ENCODE measurements around the gene PIK3R3.

The PIK3R3 gene

GRCh38 chr1:46133181-46133658 is 791 bp upstream of the PIK3R3 start:
- Mint-ChIP-seq H3K4me3 (peak overlapping the region; percentile 88 to 92 (median 91)), H3K9me3 (no peaks in the 10 kb centered on the region), H3K27ac (peak overlapping the region; percentile 100), H3K36me3 (ENCODE audit: low read depth) (no peaks in the 10 kb centered on the region), H3K27me3 (ENCODE audit: low read depth) (no peaks in the 10 kb centered on the region), H3K4me1 (peaks cover 62% of the 10 kb centered on the region)
- TF ChIP-seq, protein P1, sequence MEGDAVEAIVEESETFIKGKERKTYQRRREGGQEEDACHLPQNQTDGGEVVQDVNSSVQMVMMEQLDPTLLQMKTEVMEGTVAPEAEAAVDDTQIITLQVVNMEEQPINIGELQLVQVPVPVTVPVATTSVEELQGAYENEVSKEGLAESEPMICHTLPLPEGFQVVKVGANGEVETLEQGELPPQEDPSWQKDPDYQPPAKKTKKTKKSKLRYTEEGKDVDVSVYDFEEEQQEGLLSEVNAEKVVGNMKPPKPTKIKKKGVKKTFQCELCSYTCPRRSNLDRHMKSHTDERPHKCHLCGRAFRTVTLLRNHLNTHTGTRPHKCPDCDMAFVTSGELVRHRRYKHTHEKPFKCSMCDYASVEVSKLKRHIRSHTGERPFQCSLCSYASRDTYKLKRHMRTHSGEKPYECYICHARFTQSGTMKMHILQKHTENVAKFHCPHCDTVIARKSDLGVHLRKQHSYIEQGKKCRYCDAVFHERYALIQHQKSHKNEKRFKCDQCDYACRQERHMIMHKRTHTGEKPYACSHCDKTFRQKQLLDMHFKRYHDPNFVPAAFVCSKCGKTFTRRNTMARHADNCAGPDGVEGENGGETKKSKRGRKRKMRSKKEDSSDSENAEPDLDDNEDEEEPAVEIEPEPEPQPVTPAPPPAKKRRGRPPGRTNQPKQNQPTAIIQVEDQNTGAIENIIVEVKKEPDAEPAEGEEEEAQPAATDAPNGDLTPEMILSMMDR (IDR thresholded peaks at IDR 0.05; ENCODE audit: unreplicated experiment in 3 of 3) = no peak

DNA sequence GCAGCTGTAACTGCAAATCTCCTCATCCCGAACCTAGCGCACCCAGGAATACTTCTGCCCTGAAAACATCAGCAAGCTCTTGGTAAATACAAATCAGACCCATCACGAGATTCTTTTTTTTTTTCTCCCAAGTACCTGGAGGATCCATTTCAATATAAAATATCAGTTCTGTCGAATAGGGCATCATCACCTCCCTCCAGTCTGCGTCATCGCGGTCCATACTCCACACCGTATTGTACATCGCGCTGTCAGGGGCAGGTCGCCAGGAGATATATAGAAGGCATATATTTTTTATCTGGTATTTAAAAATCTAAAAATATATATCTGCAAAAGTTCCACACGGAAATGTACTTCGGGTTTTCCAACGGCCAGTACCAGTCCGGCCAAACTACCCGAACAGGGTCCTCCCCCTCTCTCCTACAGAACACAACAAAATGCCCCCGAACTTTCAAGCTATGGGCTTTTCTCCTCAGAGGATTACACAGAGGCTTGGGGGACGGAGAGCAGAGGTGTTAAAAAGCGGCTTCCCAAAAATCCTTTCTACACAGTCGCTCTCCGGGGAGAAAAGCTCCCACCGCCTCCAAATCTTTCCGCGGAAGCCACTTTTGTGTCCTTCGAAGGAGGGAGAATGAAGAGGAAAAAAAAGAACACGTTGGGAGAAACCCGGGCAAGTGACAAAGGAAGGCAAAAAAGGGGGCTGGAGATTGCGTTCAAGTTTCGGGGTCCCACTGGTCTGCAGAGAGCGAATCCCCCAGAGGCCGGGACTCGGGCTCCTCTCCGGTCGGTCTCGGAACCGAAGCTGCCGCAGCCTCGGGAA is 509 bp downstream of the PIK3R3 start:
- peak overlapping the region; percentile 100 for H3K27ac Mint-ChIP-seq
- no peaks in the 10 kb centered on the region for H3K9me3 Mint-ChIP-seq
- H3K36me3 Mint-ChIP-seq (ENCODE audit: low read depth) = peaks cover 6% of the 10 kb centered on the region
- no peaks in the 10 kb centered on the region for H3K27me3 Mint-ChIP-seq (ENCODE audit: low read depth)
- H3K4me1 Mint-ChIP-seq = peaks cover 59% of the 10 kb centered on the region
- peak overlapping the region; percentile 88 to 92 (median 91) for H3K4me3 Mint-ChIP-seq
- TF ChIP-seq, protein P1 (IDR thresholded peaks at IDR 0.05; ENCODE audit: unreplicated experiment in 3 of 3) = no peak

GRCh38 chr1:46131093-46131492 is 1.3 kb downstream of the PIK3R3 start:
- no peaks in the 10 kb centered on the region for H3K9me3 Mint-ChIP-seq
- H3K27me3 Mint-ChIP-seq (ENCODE audit: low read depth) = no peaks in the 10 kb centered on the region
- TF ChIP-seq, protein P1 (IDR thresholded peaks at IDR 0.05; ENCODE audit: unreplicated experiment in 3 of 3) = no peak
- H3K27ac Mint-ChIP-seq = peak overlapping the region; percentile 100
- H3K4me3 Mint-ChIP-seq = peak overlapping the region; percentile 88 to 92 (median 91)
- peaks cover 50% of the 10 kb centered on the region for H3K4me1 Mint-ChIP-seq
- H3K36me3 Mint-ChIP-seq (ENCODE audit: low read depth) = peaks cover 6% of the 10 kb centered on the region

DNA sequence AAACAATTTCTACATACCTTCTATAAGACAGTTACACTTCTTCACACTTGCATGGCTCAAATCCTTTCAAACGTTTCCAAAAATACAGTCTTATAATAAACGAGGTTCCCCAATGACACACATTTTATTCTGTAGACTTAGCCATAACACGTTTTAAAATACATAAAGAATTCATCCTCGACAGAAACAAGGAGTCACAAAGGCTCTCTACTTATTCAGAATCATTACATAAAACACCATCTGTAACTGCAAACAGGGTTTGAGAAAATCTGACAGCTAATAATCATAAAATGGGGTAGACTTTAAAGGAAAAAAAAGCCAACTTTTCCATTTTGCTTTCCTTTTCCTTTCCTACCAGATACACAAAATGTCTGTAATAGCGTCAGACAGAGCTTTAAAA is 1.8 kb downstream of the PIK3R3 start:
- TF ChIP-seq, protein P1 (IDR thresholded peaks at IDR 0.05; ENCODE audit: unreplicated experiment in 3 of 3) = no peak
- H3K27ac Mint-ChIP-seq = peak overlapping the region; percentile 100
- peaks cover 50% of the 10 kb centered on the region for H3K4me1 Mint-ChIP-seq
- H3K36me3 Mint-ChIP-seq (ENCODE audit: low read depth) = peaks cover 6% of the 10 kb centered on the region
- H3K9me3 Mint-ChIP-seq = no peaks in the 10 kb centered on the region
- H3K27me3 Mint-ChIP-seq (ENCODE audit: low read depth) = no peaks in the 10 kb centered on the region
- peak overlapping the region; percentile 88 to 92 (median 91) for H3K4me3 Mint-ChIP-seq

GRCh38 chr1:46130121-46130520 is 2.3 kb downstream of the PIK3R3 start:
- peaks cover 48% of the 10 kb centered on the region for H3K4me1 Mint-ChIP-seq
- H3K27ac Mint-ChIP-seq = peak overlapping the region; percentile 100
- TF ChIP-seq, protein P1 (IDR thresholded peaks at IDR 0.05; ENCODE audit: unreplicated experiment in 3 of 3) = peak in 1 of 3 experiments; percentile 11
- no peaks in the 10 kb centered on the region for H3K27me3 Mint-ChIP-seq (ENCODE audit: low read depth)
- H3K4me3 Mint-ChIP-seq = peak overlapping the region; percentile 88 to 92 (median 91)
- H3K36me3 Mint-ChIP-seq (ENCODE audit: low read depth) = peaks cover 8% of the 10 kb centered on the region
- no peaks in the 10 kb centered on the region for H3K9me3 Mint-ChIP-seq

Data from nephron (organoid).